ENCODE results near the gene LARP7.

- TF ChIP-seq CTCF (IDR thresholded peaks at IDR 0.05) (no peak), POLR2AphosphoS5 (IDR thresholded peaks at IDR 0.05) (no peak), POLR2A (IDR thresholded peaks at IDR 0.05) (no peak)
Measured at GRCh38 chr4:112652216-112652615, 15.3 kb downstream of the LARP7 start.

All from stomach (tissue), 4 donors.